Activated T-cell treated with anti-CD3 and anti-CD28 coated beads for 4 hours (primary cell): ENCODE measurements around the gene CDC42EP2.
A peak's percentile ranks its signal among the peaks of the same experiment; 100 is the strongest.

Experiments used
- DNase-seq: peaks from one replicate; pipeline ENCODE4 v3.0.0-alpha.2; 2020

Gene CDC42EP2, protein sequence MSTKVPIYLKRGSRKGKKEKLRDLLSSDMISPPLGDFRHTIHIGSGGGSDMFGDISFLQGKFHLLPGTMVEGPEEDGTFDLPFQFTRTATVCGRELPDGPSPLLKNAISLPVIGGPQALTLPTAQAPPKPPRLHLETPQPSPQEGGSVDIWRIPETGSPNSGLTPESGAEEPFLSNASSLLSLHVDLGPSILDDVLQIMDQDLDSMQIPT

DNA sequence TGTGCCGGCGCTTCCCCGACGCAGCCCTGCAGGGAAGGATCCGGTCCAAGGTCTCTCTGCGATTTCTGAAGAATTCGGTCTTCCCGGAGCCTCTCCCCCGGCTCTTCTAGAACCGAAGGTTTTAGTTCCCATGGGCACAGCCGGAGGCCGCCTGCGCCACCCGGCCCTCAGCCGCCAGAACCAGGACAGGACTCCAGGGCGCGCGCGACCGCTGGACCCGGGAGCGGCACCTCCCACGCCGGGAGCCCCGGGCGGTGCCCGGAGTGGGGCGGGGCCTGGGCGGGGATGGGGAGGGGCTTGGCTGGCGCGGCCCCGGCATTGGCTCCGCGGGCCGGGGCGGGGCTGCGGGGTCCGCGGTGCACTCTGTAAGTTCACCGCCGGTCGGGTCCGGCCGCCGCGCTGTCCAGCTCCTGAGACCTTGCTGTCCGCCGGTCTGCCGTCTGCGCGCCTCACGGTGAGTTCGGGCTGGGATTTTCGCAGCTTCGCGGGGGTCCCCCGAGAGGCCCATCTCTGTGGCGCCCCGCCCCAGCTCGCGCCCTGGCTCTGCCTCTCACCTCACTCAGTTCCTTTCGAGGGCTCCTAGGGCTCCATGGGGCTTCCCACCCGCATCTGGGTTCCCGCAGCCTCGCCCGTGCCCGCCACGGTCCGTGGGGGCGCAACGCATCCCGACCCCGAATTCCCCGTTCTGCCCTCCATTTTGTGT, at the start of gene CDC42EP2:
Gene CDC42EP2, plus strand, starts transcription at position 366 of the 703 bp plus-strand sequence. CDS start 6,033 bp downstream, outside the sequence.
- DNase-seq = peak; percentile 68

DNA sequence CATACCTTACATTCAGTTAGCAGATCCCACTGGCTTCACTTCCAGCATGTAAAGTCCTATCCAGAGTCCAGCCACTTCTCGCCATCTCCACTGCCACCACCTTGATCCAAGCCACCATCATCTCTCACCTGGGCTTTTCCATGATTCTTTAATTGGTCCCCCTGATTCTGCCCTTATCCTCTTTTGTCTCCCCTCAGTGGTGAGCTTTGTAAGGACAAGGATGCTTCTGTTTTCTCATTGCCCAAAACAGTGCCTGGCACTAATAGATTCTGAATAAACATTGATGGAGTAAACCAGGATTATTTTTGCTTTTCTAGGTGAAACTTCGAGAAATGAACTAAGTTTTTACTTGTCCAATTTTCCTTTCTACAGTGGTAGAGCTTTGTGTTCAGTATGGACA, 48.5 kb upstream of the CDC42EP2 start:
- no peak for DNase-seq

DNA sequence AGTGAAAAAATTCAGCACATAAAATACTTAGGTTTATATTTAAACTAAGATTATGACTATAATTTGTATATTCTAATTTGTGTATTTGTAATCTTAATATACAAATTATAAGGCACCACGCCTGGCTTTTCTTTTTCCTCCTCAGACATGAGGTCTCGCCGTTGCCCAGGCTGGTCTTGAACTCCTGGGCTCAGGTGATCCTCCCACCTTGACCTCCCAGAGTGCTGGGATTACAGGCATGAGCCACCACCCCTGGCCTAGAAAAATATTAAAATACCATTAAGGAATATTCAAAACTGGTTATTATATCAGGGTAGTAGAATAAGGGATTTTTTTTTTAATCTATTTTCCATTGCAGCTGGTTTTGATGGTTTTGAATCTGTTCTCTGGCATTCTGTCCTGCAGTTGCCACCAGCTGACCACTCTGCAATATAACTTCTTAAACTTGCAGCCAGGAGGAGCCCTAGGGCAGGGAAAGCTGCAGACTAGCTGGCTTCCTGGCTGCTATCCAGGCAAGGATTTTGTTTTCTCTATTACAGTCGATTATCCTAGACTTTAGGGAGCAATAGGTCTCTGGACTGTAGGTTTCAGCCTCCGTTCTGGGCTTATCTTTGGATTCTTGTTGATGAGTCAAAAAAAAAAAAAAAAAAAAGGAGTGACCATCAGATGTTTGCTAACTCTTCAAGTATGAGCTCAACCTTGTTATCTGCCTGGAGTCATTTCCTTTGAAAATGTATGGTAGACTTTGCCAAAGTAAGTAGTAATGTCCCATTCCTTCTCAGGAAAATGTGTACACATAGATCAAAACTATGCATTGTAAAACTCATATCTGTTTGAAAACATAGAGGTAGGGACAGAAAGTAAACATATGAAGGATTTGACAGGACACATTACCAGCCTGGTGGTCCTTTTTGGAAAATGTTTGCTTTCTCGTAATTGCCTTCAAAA, 39.7 kb upstream of the CDC42EP2 start:
- DNase-seq = peak; percentile 28

DNA sequence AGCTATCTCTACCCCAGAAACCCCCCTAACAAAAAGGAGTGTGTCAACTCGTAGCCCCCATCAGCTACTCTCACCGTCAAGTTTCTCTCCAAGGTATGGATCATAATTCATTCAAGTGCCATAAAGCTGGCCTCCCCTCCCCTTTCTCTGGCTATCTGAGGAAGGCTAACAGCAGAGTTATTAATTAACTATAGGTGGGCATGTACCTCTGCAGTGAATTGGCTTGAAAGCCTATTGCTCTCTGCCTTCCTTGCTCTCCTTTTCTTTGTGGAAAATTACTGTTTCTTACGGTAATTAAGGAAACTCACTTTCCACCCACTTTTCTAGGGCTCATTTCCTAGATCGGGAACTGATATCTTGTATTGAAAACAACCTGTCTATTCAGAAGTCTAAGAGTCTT, 38.8 kb upstream of the CDC42EP2 start:
- no peak for DNase-seq

DNA sequence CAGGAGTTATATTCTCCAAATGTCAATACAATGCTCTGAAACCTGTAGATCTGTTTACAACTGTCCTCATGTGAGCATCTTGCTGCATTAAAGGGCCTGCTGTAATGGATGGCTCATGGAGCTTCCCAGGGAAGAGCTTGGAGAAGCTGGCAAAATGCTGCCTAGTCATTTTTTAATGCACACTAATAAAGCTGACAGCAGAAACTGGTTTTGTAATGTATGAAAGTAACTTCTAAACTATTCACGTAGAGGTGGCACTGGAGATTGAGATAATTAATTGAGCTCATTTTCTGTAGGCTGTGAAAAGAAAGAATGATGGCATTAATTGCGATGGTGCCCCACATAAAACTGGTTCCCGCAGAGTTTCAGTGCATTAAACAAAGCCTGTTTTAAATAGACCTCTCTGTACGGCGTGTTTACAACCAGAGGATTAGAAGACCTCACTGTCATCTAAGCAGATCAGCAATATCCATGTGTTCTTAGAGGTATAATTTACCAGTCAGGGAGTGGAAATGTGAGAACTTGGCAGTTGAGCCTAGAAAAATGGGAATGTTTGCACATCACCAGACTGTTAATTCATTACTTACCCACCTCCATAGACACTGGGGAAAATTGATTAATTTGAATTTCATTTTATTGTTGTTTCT, 36.9 kb upstream of the CDC42EP2 start:
- no peak for DNase-seq

DNA sequence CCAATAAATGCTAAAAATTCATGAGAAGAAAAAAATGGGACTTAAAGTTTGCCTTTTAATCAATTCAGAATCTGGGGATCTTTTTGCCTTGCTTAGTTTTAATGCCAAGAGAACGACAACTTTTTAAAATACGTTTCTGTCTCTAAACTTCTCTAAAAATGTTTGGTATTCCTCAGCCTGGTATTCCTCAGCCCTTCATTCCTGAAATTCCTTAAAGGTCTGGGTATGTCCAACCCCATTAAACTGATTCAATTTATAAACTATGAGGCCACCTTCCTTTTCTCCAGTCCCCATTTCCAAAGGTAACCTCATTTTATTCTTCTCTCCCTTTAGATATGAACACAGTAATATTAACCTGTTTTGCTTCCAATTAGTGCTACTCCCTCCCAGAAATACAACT, 36.3 kb upstream of the CDC42EP2 start:
- DNase-seq = no peak

DNA sequence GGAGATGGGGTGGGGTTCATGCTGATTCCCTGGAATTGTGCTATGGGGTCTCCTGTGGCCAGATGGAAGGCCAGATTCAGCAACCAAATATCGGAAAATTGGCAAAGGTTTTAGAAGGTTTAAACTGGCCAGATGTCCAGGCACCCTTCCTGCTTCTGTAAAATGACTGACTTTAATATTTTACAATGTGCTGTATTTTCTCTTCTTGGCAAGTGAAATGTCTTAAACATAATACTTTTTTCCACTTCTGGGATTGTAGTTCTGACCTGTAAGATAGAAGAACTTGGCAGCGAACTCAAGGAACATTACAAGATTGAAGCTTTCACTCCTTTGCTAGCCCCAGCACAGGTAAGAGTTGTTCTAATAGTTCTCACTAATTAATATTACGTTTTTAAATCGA, 35.4 kb upstream of the CDC42EP2 start:
- DNase-seq = no peak

DNA sequence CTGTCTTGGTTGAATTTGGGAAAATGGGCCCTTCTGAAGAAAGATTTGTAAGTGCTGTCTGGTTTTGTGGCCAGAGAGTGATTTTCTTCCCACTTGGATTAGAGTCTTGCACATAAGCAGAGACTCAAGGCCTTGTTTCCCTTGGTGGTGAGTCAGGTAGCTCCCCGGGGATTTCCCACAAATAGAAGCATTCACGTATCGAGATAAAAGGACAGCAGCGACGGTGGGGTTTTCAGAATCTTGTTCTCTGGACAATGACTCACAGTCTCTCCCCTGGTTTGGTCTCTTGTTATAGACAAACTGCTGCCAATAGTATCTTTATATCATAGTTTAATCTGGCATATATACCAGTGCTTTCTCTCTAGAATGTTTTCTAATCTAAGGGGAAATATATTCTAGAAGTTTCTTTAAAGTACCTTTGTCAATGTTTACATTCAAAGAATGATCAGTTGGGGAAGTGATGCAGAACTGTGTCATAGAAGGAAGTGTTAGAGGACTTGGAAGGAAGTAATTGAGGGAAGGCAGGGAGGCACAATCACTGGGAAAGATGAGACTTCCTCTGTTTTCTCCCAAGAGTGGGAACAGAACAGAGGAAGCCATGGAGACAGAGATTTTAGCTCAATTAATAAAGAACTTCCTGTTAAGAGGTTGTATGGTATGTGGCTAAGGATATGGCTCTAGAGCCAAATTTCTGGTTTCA, 34.8 kb upstream of the CDC42EP2 start:
- peak; percentile 40 for DNase-seq

DNA sequence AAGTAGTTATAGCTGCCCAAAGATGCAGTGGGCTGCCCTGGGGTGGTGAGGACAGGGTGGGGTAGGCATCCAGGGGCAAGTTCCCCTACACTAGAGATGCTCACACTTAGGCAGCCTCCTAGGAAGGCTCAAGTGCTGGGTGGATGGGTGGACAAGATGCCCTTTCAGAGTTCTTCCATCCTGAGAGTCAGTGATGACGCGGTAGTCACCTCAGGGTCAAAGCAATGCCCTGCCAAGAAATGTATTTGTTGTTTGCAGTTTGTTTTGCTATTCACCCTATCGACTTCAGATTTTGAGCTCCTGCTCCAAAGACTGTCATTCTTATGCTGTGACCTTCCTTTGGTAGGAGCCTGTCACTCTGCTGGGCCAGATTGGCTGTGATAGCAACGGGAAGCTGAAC, 34.0 kb upstream of the CDC42EP2 start:
- no peak for DNase-seq

DNA sequence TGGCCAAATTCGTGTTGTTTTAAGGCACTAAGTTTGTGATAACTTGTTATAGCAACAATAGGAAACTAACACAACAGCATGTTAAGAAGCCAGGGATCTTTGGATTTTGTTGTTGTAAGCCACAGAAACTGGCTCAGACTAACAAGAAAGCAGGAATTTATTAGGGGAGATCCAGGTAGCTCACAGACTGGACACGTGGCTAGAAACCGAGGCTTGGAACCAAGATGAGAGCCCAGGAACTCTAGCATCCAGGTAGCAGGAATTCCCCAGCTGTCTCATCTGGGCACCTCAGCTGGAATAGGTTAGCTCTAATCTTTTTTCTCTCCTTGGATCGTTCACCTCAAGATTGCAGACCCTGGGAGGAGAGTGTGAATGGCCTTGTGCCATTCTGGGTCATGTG, 28.0 kb upstream of the CDC42EP2 start:
- DNase-seq = no peak

DNA sequence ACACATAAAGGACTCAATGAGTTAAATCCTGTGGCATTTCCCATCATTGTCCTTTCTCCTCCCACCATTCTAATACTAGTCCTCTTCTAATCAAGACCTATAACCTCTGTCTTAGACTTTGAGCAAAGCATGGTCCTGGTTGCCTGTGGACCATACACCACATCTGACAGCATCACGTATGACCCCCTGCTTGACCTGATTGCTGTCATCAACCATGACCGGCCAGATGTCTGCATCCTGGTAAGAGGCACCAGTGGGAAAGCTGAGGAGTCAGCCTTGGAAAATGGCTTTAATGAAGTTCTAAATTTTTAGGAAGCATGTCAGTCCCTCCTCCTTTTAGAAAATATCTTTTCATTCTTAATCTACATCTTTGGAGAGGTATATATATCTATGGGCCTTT, 27.1 kb upstream of the CDC42EP2 start:
- DNase-seq = no peak

DNA sequence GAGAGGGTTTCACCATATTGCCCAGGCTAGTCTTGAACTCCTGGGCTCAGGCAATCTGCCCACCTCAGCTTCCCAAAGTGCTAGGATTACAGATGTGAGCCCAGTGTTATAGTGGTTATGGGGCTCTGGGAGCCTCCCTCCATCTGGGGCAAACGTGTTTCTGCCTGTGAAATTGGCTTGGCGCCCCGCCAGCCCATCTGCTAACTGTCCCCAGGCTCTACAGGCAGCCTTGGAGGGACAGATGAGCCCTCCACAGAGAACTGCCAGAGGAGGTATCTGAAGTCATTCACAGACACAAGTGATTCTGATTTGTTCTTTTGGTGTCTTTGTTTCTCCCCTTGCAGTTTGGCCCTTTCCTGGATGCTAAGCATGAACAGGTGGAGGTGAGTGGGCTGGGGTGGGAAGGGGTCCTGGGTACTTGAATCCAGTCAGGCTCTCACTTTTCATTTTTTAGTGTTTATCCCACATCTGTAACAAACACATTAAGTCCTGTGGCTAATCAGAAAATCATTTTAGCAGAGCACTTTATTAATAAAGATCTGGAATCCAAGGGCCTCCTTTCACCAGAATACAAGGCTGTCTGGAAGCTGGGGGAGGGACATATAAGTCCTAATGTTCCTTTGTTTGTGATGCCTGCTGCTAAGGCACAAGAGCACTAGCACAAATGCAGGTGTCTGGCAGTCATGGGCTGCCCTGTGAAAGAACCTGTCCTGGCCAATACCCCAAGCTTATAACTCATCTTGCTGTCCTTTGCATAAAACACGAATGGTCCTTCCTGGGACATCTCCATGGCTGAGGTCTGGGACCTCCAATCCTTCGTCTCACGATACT, 25.7 kb upstream of the CDC42EP2 start:
- DNase-seq = no peak

DNA sequence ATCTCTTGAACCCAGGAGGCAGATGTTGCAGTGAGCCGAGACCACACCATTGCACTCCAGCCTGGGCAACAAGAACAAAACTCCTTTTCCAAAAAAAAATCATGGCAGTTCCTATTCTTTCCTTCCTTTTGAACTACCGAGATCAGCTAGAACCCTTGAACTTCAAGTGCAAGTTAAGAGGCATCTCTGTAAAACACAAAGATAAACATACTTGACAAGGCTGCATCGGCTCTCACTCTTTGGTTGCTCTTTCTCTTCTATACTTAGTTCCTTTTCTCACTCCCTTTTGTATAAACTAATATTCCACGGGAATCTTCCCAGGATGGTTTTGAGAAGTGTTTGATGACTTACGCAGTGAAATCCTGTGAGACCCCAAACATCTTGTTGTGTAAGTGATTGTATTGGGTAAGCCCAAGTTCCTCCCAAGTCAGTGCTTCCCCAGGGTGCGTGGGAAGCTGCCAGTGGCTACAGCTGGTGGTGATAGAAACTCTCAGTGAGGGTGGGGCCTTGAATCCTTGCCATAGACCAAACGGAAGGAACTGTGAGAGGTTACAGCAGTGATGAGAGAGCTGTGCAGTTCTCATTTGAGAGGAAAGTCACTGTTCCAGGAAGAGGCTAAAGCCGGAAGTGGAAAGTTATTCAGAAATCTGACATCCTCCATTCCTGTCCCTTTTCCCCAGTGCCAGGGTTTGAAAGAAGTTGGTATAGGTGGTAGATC, 24.1 kb upstream of the CDC42EP2 start:
- no peak for DNase-seq

DNA sequence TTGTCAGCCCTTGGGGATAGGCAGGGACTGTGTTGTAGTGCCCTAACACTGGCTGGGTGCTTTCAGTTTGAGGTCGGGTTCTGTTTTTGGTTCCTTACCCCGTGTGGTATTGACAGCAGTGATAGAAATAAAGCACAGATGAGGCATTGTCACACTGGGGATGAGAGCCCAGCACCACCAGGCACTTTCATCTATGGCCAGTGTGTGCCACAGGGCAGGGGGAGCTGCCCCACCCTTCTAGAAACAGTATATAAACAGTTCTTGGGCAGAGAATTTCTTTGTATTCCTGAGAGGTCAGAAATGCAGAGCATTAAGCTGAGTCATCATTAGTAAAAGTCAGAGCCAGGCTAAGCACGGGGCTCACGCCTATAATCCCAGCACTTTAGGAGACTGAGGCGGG, 23.1 kb upstream of the CDC42EP2 start:
- no peak for DNase-seq

DNA sequence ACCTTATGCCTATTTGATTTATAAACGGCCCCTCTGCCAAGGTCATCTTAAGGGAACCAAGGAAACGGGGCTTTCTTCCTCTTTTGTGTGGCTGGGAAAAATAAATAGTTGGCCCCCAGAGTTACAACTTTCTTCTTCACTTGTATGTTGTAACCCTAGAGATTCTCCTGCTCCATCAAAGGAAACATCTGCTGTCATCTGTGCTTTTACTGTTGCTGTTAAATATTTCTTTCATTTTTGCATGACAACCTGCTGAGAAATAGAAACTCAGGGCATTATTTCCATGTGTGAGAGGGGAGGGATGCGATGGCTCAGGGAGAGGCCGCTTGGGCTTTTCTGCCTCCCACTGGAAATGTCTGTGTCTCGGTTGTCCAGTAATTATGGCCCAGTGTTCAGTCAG, 21.8 kb upstream of the CDC42EP2 start:
- no peak for DNase-seq

DNA sequence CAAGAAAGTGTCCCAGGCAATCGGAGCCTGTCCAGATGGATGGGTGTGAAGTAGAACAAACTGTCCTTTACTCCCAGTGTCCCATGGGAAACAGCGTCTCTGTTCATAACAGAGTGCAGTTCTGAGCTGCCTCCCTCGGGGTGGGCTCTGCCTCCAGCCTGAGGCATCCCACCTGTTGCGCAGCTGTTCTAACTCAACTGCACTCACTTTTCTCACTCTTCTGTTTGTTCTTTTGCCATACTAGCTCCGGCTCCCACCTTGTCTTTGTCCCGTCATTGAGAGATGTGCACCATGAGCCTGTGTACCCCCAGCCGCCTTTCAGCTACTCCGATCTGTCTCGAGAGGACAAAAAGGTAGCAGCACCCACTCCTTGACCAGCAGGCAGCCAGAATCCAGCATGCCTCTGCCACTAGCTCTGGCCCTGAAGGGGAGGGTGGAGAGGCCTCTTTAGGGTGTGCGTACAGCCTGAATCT, 20.7 kb upstream of the CDC42EP2 start:
- no peak for DNase-seq

DNA sequence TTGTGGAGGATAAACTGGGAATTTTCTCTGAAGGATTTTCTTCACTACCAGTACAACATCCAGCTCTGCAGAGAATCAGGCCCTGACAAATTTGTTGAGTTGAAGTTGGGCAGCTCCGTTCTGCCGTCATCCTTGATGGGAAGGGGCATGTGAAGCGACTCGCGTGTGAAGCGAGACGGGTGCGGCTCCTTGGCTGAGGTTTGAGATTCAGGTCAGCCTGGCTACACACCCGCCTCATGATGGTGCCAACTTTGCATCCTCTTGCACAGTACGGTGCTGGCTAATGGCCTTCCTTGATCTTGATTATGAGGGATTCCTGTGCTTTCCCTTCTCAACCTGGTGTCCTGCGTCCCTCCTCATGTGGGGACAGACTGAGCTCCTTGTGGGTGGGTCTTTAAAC, 19.7 kb upstream of the CDC42EP2 start:
- no peak for DNase-seq

DNA sequence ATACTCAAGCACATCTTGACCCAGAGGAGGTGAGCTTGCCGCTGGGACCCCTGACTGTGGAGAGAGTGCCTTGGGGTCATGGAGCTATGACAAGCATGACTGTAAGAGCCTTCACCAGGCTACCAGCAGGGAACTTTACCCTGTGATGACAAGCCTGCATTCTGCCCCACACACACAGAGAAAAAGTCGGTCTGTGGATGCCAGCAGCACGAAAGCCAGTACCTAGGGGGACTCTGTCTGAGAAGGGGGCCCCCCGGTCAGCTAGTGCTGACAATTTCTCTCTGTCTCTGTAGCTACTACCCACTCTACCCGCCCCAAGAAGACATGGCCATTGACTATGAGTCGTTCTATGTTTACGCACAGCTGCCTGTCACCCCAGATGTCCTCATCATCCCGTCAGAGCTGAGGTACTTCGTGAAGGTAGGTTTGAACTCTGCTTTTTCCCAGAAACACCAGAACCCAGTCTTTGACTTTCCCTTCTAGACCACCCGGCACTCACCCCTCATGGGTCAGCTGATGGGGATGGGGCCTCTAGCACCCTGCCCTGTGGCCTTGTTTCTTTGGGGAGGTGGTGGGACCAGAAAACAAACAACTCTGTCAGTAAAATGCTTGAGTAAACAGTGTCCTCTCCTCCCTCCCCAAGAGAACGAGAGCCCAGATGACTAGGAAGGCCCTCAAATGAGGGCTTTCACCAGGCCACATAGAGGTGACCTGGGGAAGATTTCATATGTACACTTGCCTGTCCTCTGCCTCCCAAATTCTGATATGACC, 18.9 kb upstream of the CDC42EP2 start:
- DNase-seq = no peak

DNA sequence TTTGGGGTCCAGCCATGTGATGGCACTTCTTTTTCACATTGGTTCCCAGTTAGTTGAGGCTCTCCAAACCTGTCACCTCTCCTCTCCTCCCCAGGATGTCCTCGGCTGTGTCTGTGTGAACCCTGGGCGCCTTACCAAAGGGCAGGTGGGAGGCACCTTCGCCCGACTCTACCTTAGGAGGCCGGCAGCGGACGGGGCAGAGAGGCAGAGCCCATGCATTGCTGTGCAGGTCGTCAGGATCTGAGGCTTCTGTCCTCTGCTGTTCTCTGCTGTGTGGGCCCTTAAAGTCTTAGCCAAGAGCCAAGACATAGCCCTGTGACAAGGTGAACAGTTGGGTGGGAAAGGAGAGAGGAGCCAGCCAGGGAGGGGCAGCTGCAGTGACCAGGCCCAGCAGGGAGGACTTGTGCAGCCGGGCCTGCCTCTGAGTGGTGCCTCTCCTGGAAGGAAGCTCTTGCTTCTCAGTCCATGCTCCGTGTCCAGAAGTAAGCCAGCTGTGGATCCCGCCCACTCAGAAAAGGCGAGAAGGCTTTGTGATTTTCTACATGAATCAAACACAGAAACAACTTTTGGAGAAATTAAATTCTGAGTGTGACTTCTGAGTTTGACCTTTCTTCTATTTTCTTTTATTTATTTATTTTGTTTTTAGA, 17.5 kb upstream of the CDC42EP2 start:
- no peak for DNase-seq
